WTC11 (cell line): Measurements from ENCODE around the gene ANKRD28.

Source experiments
- AR ChIP-seq: fragments of 250-450 bp; sonication (Bioruptor Pico); IDR thresholded peaks from 2 replicates; pipeline ENCODE4 v1.9.0; 2021; ENCODE audit warnings: mild to moderate bottlenecking
- TEAD4 ChIP-seq: sonication (generic); formaldehyde crosslinking; IDR thresholded peaks from 2 replicates; pipeline ENCODE4 v1.8.0; 2022; ENCODE audit warnings: mild to moderate bottlenecking, missing genetic modification reagents
- TF ChIP-seq, protein P1 (sequence below): fragments of 200-600 bp; IDR thresholded peaks from 2 replicates; pipeline ENCODE4 v1.8.0; 2022; ENCODE audit warnings: antibody characterized with exemption
- TF ChIP-seq, protein P2 (sequence below): sonication (generic); formaldehyde crosslinking; IDR thresholded peaks from 2 replicates; pipeline ENCODE4 v1.8.1; 2023; ENCODE audit warnings: mild to moderate bottlenecking, missing genetic modification reagents, moderate library complexity

GRCh38 chr3:15649341-15649740 is 148.4 kb downstream of the ANKRD28 start:
- TF ChIP-seq AR (no peak), TEAD4 (no peak)
- TF ChIP-seq, protein P1, sequence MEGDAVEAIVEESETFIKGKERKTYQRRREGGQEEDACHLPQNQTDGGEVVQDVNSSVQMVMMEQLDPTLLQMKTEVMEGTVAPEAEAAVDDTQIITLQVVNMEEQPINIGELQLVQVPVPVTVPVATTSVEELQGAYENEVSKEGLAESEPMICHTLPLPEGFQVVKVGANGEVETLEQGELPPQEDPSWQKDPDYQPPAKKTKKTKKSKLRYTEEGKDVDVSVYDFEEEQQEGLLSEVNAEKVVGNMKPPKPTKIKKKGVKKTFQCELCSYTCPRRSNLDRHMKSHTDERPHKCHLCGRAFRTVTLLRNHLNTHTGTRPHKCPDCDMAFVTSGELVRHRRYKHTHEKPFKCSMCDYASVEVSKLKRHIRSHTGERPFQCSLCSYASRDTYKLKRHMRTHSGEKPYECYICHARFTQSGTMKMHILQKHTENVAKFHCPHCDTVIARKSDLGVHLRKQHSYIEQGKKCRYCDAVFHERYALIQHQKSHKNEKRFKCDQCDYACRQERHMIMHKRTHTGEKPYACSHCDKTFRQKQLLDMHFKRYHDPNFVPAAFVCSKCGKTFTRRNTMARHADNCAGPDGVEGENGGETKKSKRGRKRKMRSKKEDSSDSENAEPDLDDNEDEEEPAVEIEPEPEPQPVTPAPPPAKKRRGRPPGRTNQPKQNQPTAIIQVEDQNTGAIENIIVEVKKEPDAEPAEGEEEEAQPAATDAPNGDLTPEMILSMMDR = no peak
- TF ChIP-seq, protein P2, sequence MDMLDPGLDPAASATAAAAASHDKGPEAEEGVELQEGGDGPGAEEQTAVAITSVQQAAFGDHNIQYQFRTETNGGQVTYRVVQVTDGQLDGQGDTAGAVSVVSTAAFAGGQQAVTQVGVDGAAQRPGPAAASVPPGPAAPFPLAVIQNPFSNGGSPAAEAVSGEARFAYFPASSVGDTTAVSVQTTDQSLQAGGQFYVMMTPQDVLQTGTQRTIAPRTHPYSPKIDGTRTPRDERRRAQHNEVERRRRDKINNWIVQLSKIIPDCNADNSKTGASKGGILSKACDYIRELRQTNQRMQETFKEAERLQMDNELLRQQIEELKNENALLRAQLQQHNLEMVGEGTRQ = no peak
